MM.1S (cell line): ENCODE measurements around the gene FHIT.

Experiments used
- DNase-seq: peaks from one replicate; pipeline ENCODE4 v3.0.0-alpha.2; 2015
- H2AFZ ChIP-seq: fragments of 300-600 bp; sonication (generic); 2 replicates; pipeline ENCODE4 v1.6.0; 2016; ENCODE audit warnings: antibody characterized with exemption, low read length
- H3F3A ChIP-seq: fragments of 300-600 bp; sonication (generic); 2 replicates; pipeline ENCODE4 v1.6.1; 2016; ENCODE audit warnings: mild to moderate bottlenecking, antibody characterized with exemption, low read length, moderate library complexity, mixed read lengths; ENCODE audit not compliant: insufficient read depth
- H3K27ac ChIP-seq: fragments of 300-600 bp; sonication (generic); 2 replicates; pipeline ENCODE4 v1.5.1; 2016; ENCODE audit warnings: mild to moderate bottlenecking, low read length
- H3K27me3 ChIP-seq: fragments of 300-600 bp; sonication (generic); replicated peaks from 2 replicates; pipeline ENCODE4 v1.6.0; 2016; ENCODE audit warnings: low read length; ENCODE audit not compliant: insufficient read depth
- H3K36me3 ChIP-seq: fragments of 300-600 bp; sonication (generic); replicated peaks from 2 replicates; pipeline ENCODE4 v1.6.1; 2016; ENCODE audit warnings: mild to moderate bottlenecking, low read length, mixed read lengths; ENCODE audit not compliant: insufficient read depth
- H3K4me1 ChIP-seq: fragments of 300-600 bp; sonication (generic); 2 replicates; pipeline ENCODE4 v1.6.1; 2016; ENCODE audit warnings: low read length, mixed read lengths
- H3K4me2 ChIP-seq: fragments of 300-600 bp; sonication (generic); 2 replicates; pipeline ENCODE4 v1.6.0; 2016; ENCODE audit warnings: low read depth, low read length
- H3K4me3 ChIP-seq: fragments of 300-600 bp; sonication (generic); 2 replicates; pipeline ENCODE4 v1.5.1; 2016; ENCODE audit warnings: low read length, mixed read lengths
- H3K79me2 ChIP-seq: fragments of 300-600 bp; sonication (generic); 2 replicates; pipeline ENCODE4 v1.6.1; 2016; ENCODE audit warnings: mixed run types, low read length, mixed read lengths
- H3K9ac ChIP-seq: fragments of 300-600 bp; sonication (generic); 2 replicates; pipeline ENCODE4 v1.6.1; 2016; ENCODE audit warnings: low read length, mixed read lengths
- H3K9me2 ChIP-seq: fragments of 300-600 bp; sonication (generic); replicated peaks from 2 replicates; pipeline ENCODE4 v1.6.1; 2016; ENCODE audit warnings: mild to moderate bottlenecking, low read length, mixed read lengths; ENCODE audit not compliant: insufficient read depth
- H3K9me3 ChIP-seq: fragments of 300-600 bp; sonication (generic); replicated peaks from 2 replicates; pipeline ENCODE4 v1.6.1; 2016; ENCODE audit warnings: mild to moderate bottlenecking, low read length, mixed read lengths; ENCODE audit not compliant: insufficient read depth
- H4K20me1 ChIP-seq: fragments of 300-600 bp; sonication (generic); 2 replicates; pipeline ENCODE4 v1.6.1; 2016; ENCODE audit warnings: mild to moderate bottlenecking, low read length, moderate library complexity, mixed read lengths; ENCODE audit not compliant: insufficient read depth
- CTCF ChIP-seq: fragments of 300-600 bp; sonication (generic); IDR thresholded peaks from 2 replicates; pipeline ENCODE4 v1.5.1; 2016; ENCODE audit warnings: antibody characterized with exemption, low read length, mixed read lengths
- EZH2 ChIP-seq: fragments of 300-600 bp; sonication (generic); optimal IDR thresholded peaks from 2 replicates; pipeline ENCODE3; 2017; ENCODE audit warnings: low read depth, mild to moderate bottlenecking, antibody characterized with exemption, low read length, mixed read lengths
- EZH2phosphoT487 ChIP-seq: fragments of 300-600 bp; sonication (generic); IDR thresholded peaks from 2 replicates; pipeline ENCODE4 v1.6.1; 2018; ENCODE audit warnings: antibody characterized with exemption, low read length

Gene FHIT

GRCh38 chr3:60399292-60399691, 852.0 kb downstream of the FHIT start:
- Histone ChIP-seq H3K4me2 (no peak overlapping the region), H3K4me1 (peaks cover 46% of the 10 kb centered on the region), H3K9ac (no peak overlapping the region), H3K27ac (no peak overlapping the region), H3K36me3 (no peaks in the 10 kb centered on the region), H3K9me3 (no peaks in the 10 kb centered on the region), H3K4me3 (no peak overlapping the region), H3K79me2 (no peaks in the 10 kb centered on the region), H2AFZ (no peak overlapping the region), H3K27me3 (no peaks in the 10 kb centered on the region), H3F3A (peaks cover 30% of the 10 kb centered on the region), H4K20me1 (no peaks in the 10 kb centered on the region), H3K9me2 (no peaks in the 10 kb centered on the region)
- TF ChIP-seq EZH2phosphoT487 = no peak
- TF ChIP-seq CTCF = no peak
- no peak for TF ChIP-seq EZH2
- DNase-seq = no peak

GRCh38 chr3:60395173-60395762, 856.0 kb downstream of the FHIT start:
- no peak overlapping the region for H3K4me3 ChIP-seq
- no peak overlapping the region for H3K27ac ChIP-seq
- DNase-seq = no peak
- no peak overlapping the region for H2AFZ ChIP-seq
- no peaks in the 10 kb centered on the region for H3K79me2 ChIP-seq
- no peaks in the 10 kb centered on the region for H3K9me3 ChIP-seq
- no peaks in the 10 kb centered on the region for H3K9me2 ChIP-seq
- H3K4me2 ChIP-seq = no peak overlapping the region
- no peaks in the 10 kb centered on the region for H3K27me3 ChIP-seq
- H4K20me1 ChIP-seq = no peaks in the 10 kb centered on the region
- no peak overlapping the region for H3K9ac ChIP-seq
- H3F3A ChIP-seq = peaks cover 7% of the 10 kb centered on the region
- H3K4me1 ChIP-seq = peaks cover 12% of the 10 kb centered on the region
- no peaks in the 10 kb centered on the region for H3K36me3 ChIP-seq
- TF ChIP-seq EZH2 = no peak
- no peak for TF ChIP-seq EZH2phosphoT487
- no peak for TF ChIP-seq CTCF

- DNase-seq = no peak
- Histone ChIP-seq H3K9ac (no peak overlapping the region), H3K9me2 (no peaks in the 10 kb centered on the region), H4K20me1 (no peaks in the 10 kb centered on the region), H3K4me1 (no peaks in the 10 kb centered on the region), H3K4me3 (no peak overlapping the region), H3K36me3 (no peaks in the 10 kb centered on the region), H3K79me2 (no peaks in the 10 kb centered on the region), H3K27ac (no peak overlapping the region), H2AFZ (no peak overlapping the region), H3K27me3 (no peaks in the 10 kb centered on the region), H3K9me3 (no peaks in the 10 kb centered on the region), H3F3A (no peaks in the 10 kb centered on the region), H3K4me2 (no peak overlapping the region)
- TF ChIP-seq CTCF = no peak
- no peak for TF ChIP-seq EZH2
- no peak for TF ChIP-seq EZH2phosphoT487
These were observed 857.3 kb downstream of the FHIT start for GRCh38 chr3:60393946-60394345.
